HFF-Myc (cell line): ENCODE results near the gene TEX38.

Source experiments
- DNase-seq: peaks from one replicate; pipeline ENCODE4 v3.0.0-alpha.2; 2011; ENCODE audit warnings: low read depth; ENCODE audit errors: extremely low read depth
- H3K4me3 ChIP-seq: replicated peaks from 2 replicates; pipeline ENCODE4 v1.5.1; 2011; ENCODE audit warnings: low read depth, mild to moderate bottlenecking, control low read depth, low read length
- CTCF ChIP-seq: IDR thresholded peaks from 2 replicates; pipeline ENCODE4 v1.5.1; 2012; ENCODE audit warnings: mild to moderate bottlenecking, low read depth, low read length, control low read depth; ENCODE audit errors: missing control alignments

TEX38 gene

DNA sequence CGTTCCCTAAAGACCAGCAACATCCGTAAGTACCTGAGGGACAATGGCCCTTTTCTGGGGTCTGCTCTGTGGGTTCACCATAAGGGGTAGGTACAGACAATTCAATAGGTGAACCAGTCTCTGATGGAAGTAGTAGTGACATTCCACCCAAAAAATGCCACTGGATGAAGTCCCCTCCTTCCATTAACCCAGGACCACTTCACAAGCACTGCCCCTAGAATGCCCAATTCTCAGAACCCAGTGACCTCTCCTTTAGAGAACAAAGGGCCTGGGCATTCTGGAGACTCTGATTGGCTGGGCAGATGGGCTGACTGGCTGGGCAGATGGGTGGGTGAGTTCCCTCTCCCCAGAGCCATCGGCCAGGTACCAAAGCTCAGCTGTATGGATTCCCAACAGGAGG, at the start of gene TEX38:
TEX38 (plus strand) TSS at position 301 of the 400 bp plus-strand sequence; CDS start at position 382, 81 bp downstream.
- no peak for DNase-seq
- no peak for TF ChIP-seq CTCF
- H3K4me3 ChIP-seq: no peak within 1 kb of the TSS

GRCh38 chr1:46621930-46622329, 49.7 kb upstream of the TEX38 start:
- no peak overlapping the region for H3K4me3 ChIP-seq
- no peak for TF ChIP-seq CTCF
- no peak for DNase-seq

GRCh38 chr1:46622344-46622743, 49.3 kb upstream of the TEX38 start:
- no peak overlapping the region for H3K4me3 ChIP-seq
- DNase-seq: no peak
- TF ChIP-seq CTCF: peak; percentile 62

- DNase-seq: no peak
- no peak overlapping the region for H3K4me3 ChIP-seq
- TF ChIP-seq CTCF: no peak
These were observed 47.7 kb upstream of the TEX38 start for GRCh38 chr1:46623743-46624644.

DNA sequence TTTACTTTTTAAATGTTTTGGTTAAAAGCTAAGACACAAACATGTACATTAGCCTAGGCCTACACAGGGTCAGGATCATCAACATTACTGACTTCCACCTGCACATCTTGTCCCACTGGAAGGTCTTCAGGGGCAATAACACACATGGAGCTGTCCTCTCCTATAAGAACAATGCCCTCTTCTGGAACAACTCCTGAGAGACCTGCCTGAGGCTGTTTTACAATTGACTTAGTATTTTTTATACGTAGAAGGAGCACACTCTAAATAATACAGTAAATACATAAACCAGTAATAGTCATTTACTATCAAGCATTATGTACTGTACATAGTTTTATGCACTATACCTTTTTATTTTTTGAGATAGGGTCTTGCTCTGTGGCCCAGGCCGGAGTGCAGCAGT, 40.9 kb upstream of the TEX38 start:
- TF ChIP-seq CTCF: no peak
- H3K4me3 ChIP-seq: no peak overlapping the region
- DNase-seq: no peak

GRCh38 chr1:46635205-46635604, 36.4 kb upstream of the TEX38 start:
- TF ChIP-seq CTCF: no peak
- no peak for DNase-seq
- H3K4me3 ChIP-seq: no peak overlapping the region
